Neural cell (in vitro differentiated cells): ENCODE results near the gene RRP7A.
"Not testable (repeated sequence)": the region's sequence is repeated elsewhere in the genome, so short reads cannot be mapped to it uniquely, and the experiment has no call there.

Source experiments
- EP300 ChIP-seq: fragments of 450-650 bp; conservative IDR thresholded peaks from 2 replicates; pipeline ENCODE4 v1.6.1; 2014; ENCODE audit warnings: antibody characterized with exemption, mild to moderate bottlenecking, moderate library complexity; ENCODE audit not compliant: poor library complexity, severe bottlenecking
- EZH2 ChIP-seq: fragments of 200-600, 300-800 bp; shearing (Covaris generic), sonication (generic); IDR thresholded peaks from 2 replicates; pipeline ENCODE4 v1.6.1; 2014; ENCODE audit warnings: antibody characterized with exemption, low read length, borderline replicate concordance, mild to moderate bottlenecking; ENCODE audit not compliant: insufficient read depth, poor library complexity, severe bottlenecking
- RAD21 ChIP-seq: fragments of 450-650 bp; conservative IDR thresholded peaks from 2 replicates; pipeline ENCODE4 v1.6.1; 2014; ENCODE audit warnings: antibody characterized with exemption, mild to moderate bottlenecking, moderate library complexity
- REST ChIP-seq: IDR thresholded peaks from 2 replicates; pipeline ENCODE4 v1.6.1; 2012; ENCODE audit warnings: borderline replicate concordance
- TAF1 ChIP-seq: IDR thresholded peaks from 2 replicates; pipeline ENCODE4 v1.6.1; 2012; ENCODE audit warnings: low read depth
- TF ChIP-seq, protein P1 (sequence below): fragments of 450-650 bp; IDR thresholded peaks from 2 replicates; pipeline ENCODE4 v1.5.1; 2014; ENCODE audit warnings: antibody characterized with exemption, mild to moderate bottlenecking, moderate library complexity; ENCODE audit not compliant: poor library complexity, severe bottlenecking

GRCh38 chr22:42567950-42568349 is 48.4 kb upstream of the RRP7A start:
- TF ChIP-seq, protein P1, sequence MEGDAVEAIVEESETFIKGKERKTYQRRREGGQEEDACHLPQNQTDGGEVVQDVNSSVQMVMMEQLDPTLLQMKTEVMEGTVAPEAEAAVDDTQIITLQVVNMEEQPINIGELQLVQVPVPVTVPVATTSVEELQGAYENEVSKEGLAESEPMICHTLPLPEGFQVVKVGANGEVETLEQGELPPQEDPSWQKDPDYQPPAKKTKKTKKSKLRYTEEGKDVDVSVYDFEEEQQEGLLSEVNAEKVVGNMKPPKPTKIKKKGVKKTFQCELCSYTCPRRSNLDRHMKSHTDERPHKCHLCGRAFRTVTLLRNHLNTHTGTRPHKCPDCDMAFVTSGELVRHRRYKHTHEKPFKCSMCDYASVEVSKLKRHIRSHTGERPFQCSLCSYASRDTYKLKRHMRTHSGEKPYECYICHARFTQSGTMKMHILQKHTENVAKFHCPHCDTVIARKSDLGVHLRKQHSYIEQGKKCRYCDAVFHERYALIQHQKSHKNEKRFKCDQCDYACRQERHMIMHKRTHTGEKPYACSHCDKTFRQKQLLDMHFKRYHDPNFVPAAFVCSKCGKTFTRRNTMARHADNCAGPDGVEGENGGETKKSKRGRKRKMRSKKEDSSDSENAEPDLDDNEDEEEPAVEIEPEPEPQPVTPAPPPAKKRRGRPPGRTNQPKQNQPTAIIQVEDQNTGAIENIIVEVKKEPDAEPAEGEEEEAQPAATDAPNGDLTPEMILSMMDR, result not testable (repeated sequence)
- TF ChIP-seq EP300, EZH2, REST, RAD21, TAF1: not testable (repeated sequence)
